Stimulated activated CD4-positive, alpha-beta T cell treated with anti-CD3 and anti-CD28 coated beads, Interleukin-15, amount 100 ng/mL, for 48 hours (primary cell): ENCODE results near the gene COLQ.
"Not testable (repeated sequence)": the region's sequence is repeated elsewhere in the genome, so short reads cannot be mapped to it uniquely, and the experiment has no call there.

Experiments
- DNase-seq, 2 donors: peaks; one replicate each; pipeline ENCODE4 v3.0.0-alpha.2; 2020; ENCODE audit warnings: low read depth in 2 of 2

The COLQ gene

GRCh38 chr3:15490158-15490557 lies 31.3 kb downstream of the COLQ start:
- DNase-seq, result no peak

- DNase-seq, result no peak
Measured at GRCh38 chr3:15488002-15488401, 33.5 kb downstream of the COLQ start.

DNA sequence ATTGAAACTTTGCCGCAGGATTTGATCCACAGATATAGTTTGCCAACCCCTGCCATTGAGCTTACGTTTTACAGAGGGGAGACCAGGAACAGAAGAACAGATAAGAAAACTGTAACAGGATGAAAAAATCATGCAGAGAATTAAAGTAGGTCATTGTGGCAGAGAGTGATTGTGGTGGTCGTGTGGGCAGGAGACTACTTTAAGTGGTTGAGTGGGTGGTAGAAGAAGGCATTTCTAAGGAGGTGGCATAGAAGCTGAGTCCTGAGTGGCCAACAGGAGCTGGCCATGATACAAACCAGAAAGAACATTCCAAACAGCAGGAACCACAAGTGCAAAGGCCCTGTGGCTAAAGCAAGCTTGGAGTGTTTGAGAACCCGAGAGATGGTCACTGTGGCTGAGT lies 34.5 kb downstream of the COLQ start:
- DNase-seq, result no peak

- DNase-seq, result no peak
Measured at GRCh38 chr3:15486020-15486419, 35.5 kb downstream of the COLQ start.

- not testable (repeated sequence) for DNase-seq
Measured at GRCh38 chr3:15484551-15484950, 37.0 kb downstream of the COLQ start.

DNA sequence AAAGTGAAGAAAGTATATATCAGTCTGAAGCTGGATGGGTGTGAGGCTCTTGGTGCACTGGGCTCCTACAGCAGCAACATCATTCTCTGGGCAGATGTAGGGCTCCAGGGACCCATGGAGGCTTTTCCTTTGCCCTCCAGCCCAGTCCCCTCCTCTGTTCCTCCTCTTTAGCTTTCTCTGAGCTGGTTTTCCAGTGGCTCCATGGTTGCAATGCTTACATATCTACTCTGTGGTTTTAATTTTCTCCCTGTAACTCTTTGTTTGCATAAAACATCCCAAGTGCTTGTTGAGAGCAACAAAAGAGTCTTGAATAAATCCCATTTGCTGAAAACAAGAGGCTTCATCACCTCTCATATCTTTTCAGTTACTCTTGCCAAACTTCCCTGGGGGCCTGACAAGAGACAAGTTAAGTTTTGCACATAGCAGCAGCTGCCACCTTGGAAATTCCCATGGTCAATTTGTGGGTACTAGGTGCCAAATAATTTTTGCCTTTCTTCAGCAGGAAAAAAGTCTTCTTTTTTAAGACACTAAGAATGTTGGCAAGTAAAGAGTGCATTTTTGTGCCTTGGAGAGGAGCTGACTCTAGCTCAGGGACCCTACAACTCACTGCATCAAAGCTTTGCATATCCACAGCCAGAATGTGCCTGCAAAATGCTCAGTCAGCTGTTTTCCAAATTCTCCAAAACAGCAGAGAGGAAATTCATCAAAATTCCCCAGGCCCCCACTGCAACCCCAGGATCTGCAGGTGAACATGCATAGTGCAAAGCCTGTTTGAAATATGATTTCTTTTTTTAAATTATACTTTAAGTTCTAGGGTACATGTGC lies 41.9 kb downstream of the COLQ start:
- no peak for DNase-seq

DNA sequence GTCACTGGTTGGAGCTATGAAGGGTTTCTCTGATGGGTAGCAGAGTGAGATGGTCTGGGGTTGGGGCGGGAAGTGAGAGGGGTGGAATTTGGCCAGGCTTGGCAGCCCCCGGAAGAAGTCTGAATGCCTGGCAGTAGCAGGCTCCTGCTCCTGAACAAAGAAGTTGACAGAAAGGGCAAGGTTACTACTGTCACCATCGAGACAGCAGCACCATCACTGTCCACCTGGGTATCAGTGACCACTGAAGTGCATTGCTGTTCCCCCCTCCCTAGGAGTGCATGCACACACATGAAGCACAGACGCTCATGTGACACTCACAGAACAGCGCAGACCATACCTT lies 42.9 kb downstream of the COLQ start:
- DNase-seq, result no peak

DNA sequence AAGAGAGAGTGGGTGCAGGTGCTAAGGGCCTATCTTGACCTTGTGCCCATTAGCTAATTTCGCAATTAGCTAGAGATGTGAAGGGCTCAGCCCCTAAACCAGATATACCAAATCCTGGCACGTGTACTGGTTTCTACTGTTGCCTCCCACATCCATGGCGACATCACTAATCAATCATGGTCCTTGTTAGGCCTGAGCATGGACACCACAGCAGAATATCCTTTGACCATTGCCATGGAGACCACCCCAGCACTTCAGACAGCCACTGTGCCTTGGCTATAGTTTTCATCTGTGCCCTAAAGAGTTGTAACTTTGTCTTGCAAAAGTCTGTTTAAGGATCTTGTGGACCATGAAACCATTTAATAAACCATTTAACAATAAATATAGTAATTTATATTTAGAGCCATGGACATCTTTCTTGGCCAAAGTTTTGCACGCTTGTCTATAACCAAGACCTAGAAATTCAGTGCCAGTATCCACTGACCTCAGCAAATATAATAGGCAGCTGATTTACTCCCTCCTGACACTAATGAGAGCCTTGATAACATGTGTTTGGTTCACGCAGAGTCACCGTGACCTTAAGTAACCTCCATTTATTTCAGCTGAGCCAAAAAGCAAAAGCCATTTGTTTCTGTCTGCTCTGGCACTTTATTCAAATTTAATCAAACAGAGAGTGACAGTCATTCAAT lies 43.4 kb downstream of the COLQ start:
- no peak for DNase-seq

- DNase-seq, result no peak
Measured at GRCh38 chr3:15476378-15476777, 45.1 kb downstream of the COLQ start.

DNA sequence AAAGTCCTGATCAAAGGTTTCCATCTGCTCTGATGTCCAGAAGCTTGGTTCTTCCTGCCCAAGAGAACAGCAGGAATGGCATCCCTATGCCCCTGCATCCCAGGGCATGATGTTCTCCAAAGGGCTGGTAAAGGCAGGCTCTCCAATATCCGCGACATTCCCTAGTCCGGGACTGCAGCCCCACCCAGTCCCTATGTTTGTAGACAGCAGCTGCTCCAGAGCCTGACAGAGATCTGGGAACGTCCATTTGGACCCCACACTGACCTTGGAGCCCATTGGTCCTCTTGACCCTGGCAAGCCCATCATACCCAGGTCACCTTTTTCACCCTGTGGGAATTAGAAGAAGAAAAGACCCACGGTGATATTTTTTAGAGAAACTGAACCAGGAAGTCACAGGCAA lies 46.3 kb downstream of the COLQ start:
- DNase-seq, result no peak

DNA sequence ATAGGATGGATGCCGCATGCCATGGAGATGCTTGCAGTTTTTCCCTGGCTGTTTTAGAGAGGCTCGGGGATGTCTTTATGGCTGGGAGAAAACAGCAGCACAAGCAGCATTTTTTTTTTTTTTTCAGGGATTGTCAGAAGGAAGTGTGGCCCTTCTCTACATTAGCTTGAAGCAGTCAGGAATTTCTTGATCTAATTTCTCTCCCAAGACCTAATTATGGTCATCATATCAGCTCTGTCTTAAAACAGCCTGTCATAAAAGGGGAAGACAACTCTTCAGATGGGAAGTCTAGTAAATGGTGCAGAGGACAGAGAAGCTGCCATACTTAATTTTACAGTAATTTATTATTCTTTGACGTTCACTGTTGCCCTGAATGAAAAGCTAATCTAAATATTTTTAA lies 49.6 kb downstream of the COLQ start:
- no peak for DNase-seq

- no peak for DNase-seq
Measured at GRCh38 chr3:15470849-15471248, 50.7 kb downstream of the COLQ start.

DNA sequence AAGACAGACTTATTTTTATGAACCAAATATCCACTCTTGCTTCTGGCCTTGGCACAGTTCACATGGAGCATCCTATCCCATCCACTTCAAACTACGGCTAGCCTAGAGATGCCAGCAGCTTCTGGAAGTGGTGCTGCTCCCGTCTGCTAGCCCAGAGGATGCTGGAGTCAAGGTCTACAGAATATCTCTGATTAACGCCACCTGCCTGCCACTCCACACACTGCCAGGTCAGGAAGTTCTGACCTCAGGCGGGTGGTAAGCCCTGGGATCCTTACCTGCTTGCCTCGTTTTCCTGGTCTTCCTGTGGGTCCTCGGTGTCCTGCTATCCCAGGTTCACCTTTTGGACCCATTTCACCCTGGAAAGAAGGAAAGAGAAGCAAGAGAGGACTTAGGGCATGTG lies 51.2 kb downstream of the COLQ start:
- DNase-seq, result no peak

- DNase-seq, result no peak
Measured at GRCh38 chr3:15467227-15468181, 54.0 kb downstream of the COLQ start.

DNA sequence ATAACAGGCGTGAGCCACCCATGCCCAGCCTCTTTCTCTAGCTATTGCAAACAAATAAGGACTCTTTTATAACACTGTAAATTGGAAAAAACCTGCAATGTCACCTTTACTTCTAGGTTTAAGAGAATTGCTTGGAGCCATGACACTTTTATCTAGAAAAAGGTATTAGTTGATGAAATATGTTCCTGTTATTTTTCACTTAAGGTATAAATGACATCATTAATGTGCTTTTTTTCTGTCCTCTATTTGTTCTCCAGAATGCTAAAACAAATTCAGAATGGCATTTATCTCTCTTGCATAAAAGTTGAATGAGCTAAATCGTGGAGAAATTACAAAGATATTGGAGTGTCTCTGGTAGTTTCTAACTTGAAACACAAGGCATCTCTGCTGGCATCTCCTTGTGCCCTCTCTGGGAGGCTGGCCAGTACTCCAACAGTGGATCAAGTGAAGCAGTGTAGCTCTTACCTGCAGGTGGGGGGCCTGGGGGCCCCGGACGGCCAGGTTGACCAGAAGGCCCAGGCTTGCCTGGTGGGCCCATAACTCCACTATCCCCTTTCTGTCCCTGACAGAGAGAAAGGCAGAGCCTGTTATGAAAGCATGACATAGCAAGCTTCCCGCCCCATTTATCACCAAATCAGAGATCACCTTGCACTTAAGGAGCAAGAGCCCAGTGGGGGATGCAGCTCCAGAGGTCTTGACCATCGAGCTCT lies 55.5 kb downstream of the COLQ start:
- no peak for DNase-seq

DNA sequence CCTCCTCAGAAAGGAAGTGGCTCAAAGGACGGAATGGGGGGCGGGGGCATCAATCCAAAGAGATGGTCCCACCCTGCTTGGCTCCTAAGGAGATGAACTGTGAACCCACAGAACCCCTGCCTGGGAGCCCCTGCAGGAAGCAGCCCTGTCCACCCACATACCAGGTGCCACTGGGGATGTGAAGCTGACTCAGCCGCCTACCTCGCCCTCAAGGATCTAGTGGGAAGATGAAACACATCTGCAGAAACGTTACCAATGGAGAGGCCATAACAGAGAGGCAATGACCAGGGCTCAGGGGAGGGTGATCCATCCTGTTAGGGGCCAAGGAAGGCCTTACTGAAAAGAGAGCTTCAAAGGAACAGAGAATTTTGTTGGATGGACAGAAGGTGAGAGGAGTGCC lies 59.1 kb downstream of the COLQ start:
- no peak for DNase-seq

- DNase-seq, result no peak
Measured at GRCh38 chr3:15460891-15461531, 60.5 kb downstream of the COLQ start.

GRCh38 chr3:15458212-15458780 lies 63.2 kb downstream of the COLQ start:
- no peak for DNase-seq

DNA sequence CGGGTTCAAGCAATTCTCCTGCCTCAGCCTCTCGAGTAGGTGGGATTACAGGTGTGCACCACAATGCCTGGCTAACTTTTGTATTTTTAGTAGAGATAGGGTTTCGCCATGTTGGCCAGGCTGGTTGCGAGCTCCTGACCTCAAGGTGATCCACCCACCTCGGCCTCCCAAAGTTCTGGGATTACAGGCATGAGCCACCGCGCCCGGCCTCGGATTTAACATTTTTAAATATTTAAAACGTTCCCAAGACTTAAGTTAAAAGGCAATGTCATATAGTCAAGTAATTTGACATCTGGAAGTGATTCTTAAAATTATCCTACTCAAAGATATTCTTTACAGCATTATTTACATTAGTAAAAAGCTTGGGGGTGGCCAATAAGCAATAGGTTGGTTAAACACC lies 64.6 kb downstream of the COLQ start:
- DNase-seq, result not testable (repeated sequence)

- no peak for DNase-seq
Measured at GRCh38 chr3:15456321-15456720, 65.2 kb downstream of the COLQ start.

- no peak for DNase-seq
Measured at GRCh38 chr3:15455756-15456155, 65.8 kb downstream of the COLQ start.
